ENCODE results near the gene HAPSTR1.

The HAPSTR1 gene

GRCh38 chr16:9097266-9098219 is 6.1 kb downstream of the HAPSTR1 start:
- DNase-seq: no peak

GRCh38 chr16:9098377-9099090 is 7.1 kb downstream of the HAPSTR1 start:
- no peak for DNase-seq

- no peak for DNase-seq
Observed at GRCh38 chr16:9099131-9099625, 7.7 kb downstream of the HAPSTR1 start.

DNA sequence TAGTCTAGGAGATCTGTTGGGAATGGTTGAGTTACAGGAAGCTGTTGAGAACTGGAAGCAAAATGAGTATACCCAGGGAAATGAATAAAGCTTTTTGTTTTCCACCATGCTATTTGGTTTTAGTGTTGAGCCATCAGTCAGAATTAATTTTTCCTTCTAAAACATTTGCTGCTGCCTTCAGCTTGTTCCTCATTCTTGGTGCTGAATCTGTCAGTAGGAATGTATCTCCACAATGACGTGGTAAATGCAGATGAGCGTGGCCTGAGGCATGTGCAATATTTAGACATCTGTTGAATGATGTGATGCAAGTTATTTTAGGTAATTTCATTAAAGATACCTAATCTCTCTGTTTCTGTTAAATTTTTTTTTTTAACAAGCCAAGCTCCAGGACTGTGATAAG is 10.9 kb downstream of the HAPSTR1 start:
- no peak for DNase-seq

DNA sequence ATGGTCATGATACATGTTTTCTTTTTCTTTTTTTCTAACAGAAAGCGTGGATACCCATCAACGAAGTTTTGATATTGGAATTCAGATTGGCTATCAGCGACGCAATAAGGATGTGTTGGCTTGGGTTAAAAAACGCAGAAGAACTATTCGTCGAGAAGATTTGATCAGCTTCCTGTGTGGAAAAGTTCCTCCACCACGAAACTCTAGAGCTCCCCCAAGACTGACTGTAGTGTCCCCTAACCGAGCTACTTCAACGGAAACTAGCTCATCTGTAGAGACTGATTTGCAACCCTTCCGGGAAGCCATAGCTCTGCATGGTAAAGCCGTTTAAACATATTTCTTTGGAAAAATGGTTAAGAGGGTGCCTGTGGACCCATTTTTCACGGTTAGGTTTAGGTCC is 11.5 kb downstream of the HAPSTR1 start:
- no peak for DNase-seq

DNA sequence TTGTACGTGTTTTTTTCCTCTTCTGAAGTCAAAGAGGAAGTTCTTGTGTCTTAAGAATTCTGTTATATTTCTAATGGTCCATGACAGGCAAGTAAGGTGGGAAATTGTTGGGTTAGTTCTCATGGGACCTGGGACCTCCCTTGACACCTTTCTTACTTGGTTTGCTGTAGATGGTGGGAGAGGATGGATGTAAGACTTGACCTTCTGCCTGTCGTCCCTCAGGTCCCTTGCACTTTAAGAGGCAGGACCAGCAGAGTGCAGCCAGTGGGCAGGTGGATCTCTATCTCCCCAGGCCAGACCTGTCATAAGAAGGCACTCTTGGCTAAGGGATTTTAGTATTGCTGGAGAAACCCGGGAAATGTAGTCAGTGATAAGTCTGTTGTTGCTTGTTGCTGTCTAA is 12.1 kb downstream of the HAPSTR1 start:
- no peak for DNase-seq

- DNase-seq: no peak
Observed at GRCh38 chr16:9105189-9105588, 13.7 kb downstream of the HAPSTR1 start.

GRCh38 chr16:9107025-9107970 is 15.9 kb downstream of the HAPSTR1 start:
- DNase-seq: no peak

DNA sequence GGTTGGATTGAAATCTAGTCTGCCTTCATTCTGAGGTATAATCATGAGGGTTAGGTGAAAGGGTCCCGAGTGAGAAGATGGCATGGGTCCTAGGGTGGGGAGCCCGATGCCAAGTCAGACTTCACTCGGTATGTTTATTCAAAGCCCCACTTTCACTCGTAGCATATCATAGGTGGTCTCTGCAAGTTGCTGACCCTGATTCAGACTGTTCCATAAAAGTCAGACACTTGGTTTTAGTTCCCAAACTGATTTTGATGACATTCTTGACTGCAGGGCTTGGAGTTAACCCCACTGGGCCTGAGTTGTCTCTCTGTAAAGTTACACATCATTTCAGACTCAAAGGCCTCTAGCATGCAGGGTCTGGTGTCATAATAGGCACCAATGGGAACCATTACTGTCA is 17.8 kb downstream of the HAPSTR1 start:
- DNase-seq: no peak

- no peak for DNase-seq
Observed at GRCh38 chr16:9112166-9112843, 20.9 kb downstream of the HAPSTR1 start.

- no peak for DNase-seq
Observed at GRCh38 chr16:9112844-9113186, 21.4 kb downstream of the HAPSTR1 start.

DNA sequence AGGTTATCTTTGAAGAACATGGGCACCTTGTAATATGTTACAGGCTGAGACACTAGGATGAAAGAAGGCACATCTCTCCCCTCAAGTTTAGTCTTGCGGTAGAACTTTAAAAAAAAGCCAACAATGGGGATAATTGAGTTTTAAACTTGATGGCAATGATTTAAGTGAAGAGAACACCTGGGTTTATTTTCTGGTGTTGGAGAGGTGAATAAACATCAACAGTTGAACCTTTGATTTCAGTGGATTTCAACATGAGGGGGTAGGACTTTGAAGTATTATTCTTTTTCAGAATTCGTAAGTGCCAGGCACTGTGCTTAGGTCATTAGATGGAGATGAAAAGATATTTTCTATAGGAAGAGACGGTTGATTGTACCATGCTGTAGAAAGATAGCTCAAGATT is 22.3 kb downstream of the HAPSTR1 start:
- DNase-seq: no peak

GRCh38 chr16:9114112-9114511 is 22.7 kb downstream of the HAPSTR1 start:
- no peak for DNase-seq

- no peak for DNase-seq
Observed at GRCh38 chr16:9114842-9115241, 23.4 kb downstream of the HAPSTR1 start.

GRCh38 chr16:9115277-9115676 is 23.8 kb downstream of the HAPSTR1 start:
- DNase-seq: no peak

DNA sequence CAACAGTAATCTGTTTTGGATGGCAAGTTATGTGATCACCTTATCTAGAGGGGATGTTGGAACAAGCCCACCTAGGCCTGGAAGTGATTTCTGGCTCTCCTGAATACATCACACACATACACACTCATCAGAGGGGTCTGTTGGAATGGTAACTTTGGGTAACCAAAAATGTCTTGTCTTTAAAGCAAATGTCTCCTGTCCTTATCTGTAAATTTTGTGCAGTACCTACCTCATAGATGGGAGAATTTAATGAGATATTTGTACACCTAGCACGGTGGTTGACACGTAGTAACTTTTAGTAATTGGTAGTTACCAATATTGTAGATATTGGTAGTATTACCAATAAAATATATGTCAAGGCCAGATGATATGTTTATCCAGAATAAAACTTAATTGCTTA is 24.7 kb downstream of the HAPSTR1 start:
- no peak for DNase-seq

DNA sequence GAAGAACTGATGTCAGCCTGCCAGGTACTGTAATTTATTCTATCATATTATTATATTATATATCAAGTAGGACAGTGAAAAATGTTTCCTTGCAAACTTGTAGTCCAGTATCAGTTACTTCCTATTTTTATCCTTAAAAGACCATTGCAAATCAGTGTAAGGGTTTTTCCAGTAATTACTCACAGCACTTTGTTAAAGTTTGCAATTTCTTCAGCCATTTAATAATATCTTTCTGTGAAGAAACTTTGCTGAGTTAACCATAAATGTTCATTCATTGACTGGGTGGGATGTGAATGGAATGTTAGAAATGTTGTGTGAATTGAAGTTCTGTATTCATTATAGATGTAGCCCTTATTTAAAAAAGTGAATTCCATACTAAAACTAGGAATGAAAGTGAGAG is 26.7 kb downstream of the HAPSTR1 start:
- no peak for DNase-seq

DNA sequence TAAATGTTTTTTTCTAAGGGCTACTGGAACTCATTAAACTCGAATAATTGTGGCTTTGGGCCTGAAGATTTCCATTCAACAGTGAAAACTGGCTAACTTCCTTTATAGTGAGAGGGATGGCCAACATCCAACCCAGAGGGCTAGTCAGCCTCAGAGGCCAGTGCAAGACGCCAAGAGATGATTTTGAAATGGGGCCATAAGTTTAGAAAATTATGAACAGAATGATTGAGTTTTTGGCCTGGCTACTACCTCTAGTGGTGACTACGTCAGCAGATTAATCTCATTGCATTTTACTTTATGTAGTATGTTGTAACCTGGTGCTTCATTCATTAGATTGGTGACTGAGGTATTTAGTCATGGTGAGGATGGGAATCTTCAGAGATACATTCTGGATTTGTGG is 28.4 kb downstream of the HAPSTR1 start:
- no peak for DNase-seq

DNA sequence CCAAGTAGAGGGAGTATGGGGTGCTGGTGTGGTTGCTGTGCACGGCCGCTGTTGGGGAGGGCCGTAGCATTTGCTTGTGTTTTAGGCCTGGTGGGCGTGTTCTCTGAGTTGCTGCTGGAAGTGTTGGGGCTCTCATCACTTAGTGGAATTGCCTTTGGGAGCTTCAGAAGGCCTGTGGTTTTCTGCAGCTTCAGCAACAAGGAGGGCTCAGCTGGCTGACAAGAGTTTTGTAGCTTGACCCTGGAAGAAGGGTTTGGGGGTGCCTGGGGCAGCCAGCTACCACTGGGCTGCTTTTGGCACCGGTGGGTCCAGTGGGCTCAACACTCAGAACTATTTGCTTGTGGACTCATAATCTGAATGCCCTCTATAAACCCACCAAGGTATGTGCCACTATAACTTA is 30.9 kb downstream of the HAPSTR1 start:
- no peak for DNase-seq

DNA sequence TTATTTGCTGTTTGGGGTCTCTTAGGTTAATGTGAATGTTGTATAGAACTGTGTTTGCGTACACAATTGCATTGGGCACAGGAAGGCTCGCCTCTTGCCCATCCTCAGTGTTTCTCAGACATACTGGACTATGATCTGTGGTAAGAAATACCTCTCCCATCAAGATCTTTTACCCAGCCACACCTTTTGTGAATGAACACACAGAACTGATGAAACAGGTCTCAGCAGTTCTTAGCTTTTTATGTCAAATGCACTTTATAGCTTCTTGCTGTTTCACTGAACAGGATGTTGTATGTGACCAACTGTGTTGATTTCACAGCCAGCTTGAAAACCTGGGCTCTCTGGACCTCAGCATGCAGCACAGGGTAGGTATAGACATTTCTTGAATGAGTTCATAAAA is 31.5 kb downstream of the HAPSTR1 start:
- DNase-seq: no peak

- DNase-seq: no peak
Observed at GRCh38 chr16:9123401-9123800, 32.0 kb downstream of the HAPSTR1 start.

DNA sequence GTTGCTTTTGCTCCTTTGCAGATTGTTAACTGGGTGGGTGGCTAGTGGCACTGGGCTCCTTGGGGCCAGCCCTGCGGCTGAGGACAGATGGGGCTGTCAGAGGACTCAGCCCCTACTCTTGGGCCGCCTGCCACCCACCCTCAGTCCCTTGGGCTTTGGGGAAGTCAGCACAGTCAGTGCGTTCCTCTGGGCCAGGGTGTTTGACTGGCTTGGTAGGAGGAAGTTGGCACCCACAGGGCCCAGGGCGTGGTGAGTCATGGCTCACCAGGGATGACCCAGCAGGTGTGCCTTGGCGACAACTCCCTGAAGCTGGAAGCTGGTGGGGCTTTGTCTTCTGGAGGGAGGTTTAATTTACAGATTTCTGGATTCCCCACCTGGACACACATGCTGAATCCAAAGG is 32.4 kb downstream of the HAPSTR1 start:
- no peak for DNase-seq

All from NCI-H526 treated with DMSO at 0.1 percent for 48 hours (cell line).